ENCODE data around the gene ATRIP.

DNA sequence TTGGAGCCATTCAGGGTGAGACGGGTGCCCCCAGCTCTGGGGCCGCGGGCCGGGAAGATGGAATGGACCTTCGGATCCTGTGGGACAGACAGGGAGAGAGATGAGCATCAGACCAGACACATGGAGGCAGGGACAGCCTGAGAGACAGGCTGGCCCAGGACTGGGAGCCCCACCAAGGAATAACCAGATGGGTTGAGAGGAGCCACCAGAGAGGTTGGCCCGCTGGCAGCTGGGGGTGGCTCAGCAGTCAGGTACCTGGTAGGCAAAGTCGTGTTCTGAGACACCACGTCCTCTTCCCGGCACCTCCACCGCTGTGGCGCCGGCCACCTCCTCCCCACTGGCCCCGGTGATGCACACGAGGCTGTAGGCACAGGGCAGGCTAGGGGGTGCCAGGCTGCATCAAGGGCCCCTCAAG lies 30.4 kb upstream of the ATRIP start:
- TF ChIP-seq, protein P1, sequence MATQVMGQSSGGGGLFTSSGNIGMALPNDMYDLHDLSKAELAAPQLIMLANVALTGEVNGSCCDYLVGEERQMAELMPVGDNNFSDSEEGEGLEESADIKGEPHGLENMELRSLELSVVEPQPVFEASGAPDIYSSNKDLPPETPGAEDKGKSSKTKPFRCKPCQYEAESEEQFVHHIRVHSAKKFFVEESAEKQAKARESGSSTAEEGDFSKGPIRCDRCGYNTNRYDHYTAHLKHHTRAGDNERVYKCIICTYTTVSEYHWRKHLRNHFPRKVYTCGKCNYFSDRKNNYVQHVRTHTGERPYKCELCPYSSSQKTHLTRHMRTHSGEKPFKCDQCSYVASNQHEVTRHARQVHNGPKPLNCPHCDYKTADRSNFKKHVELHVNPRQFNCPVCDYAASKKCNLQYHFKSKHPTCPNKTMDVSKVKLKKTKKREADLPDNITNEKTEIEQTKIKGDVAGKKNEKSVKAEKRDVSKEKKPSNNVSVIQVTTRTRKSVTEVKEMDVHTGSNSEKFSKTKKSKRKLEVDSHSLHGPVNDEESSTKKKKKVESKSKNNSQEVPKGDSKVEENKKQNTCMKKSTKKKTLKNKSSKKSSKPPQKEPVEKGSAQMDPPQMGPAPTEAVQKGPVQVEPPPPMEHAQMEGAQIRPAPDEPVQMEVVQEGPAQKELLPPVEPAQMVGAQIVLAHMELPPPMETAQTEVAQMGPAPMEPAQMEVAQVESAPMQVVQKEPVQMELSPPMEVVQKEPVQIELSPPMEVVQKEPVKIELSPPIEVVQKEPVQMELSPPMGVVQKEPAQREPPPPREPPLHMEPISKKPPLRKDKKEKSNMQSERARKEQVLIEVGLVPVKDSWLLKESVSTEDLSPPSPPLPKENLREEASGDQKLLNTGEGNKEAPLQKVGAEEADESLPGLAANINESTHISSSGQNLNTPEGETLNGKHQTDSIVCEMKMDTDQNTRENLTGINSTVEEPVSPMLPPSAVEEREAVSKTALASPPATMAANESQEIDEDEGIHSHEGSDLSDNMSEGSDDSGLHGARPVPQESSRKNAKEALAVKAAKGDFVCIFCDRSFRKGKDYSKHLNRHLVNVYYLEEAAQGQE (IDR thresholded peaks at IDR 0.05; ENCODE audit: borderline replicate concordance), result no peak
- no peak for TF ChIP-seq POLR2AphosphoS5 (IDR thresholded peaks at IDR 0.05)

Measured in neural cell (in vitro differentiated cells).